ENCODE measurements around the gene FNBP1L. TPM values are rescaled to one million over a fixed set of nuclear protein-coding genes. Genes with fewer than 3 reads are reported as not detected.

Gene FNBP1L
- total RNA-seq, 1 experiment from 2014 or later: 21.4 TPM

DNA sequence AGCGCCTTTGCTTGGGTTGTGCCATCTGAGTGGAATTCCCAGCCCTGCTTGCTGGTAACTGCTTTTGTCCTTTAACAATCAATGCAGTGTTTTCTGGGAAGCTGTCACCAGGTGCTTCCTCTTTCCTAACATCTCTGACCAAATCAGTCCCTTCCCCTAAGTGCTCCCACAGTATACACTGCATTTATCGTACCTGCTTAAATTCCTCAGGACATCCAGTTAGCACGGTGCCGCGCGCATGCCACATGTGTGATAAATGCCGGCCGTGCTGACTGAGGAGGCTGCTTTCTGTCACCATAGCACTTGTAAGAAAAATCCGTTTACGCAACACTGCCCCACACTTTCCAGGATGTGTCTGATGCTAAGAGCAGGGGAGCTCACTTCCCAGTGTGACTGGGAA lies 118.3 kb downstream of the FNBP1L start:
- Histone ChIP-seq H3K4me1 (replicated peaks) (peaks cover 10% of the 10 kb centered on the region), H3K9me3 (replicated peaks) (no peaks in the 10 kb centered on the region), H3K27ac (no peak overlapping the region), H3K36me3 (peaks cover 94% of the 10 kb centered on the region), H3K27me3 (replicated peaks) (no peaks in the 10 kb centered on the region), H3K4me3 (no peak overlapping the region)
- no peak for DNase-seq (ENCODE audit: low read depth in 1 of 2, low spot score in 2 of 2)

DNA sequence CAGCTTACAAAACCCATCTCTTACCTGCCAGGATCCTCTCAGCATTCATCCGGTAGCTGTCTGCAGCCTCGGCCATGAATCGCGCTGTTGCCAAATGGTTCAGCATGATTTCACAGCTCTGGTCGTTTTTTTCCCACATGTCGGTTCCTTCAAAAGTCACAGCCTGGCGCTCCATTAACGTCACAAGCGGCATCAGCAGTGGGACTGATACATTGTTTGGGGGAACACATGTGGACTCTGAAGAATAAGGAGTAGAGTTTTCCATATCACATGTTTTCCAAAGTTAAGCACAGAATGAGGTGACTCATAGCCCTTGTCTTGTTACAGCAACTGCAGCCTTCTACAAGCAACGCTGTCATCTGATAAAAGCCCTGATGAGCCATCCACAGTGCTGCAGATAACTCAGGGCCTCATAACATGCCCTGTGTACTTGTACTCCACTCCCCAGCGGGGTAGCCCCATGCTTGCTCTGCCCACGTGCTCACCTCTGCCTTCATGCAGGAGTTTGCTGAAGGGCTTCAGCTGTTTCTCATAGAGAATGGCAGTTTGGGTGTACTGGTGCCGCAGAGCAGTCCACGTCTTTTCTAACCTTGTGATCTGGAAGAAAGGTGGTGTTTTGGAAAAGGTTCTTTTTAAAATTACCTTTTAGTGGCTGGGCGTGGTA lies 119.5 kb downstream of the FNBP1L start:
- Histone ChIP-seq H3K4me3 (no peak overlapping the region), H3K9me3 (replicated peaks) (no peaks in the 10 kb centered on the region), H3K36me3 (peaks cover 95% of the 10 kb centered on the region), H3K4me1 (replicated peaks) (peaks cover 10% of the 10 kb centered on the region), H3K27ac (no peak overlapping the region), H3K27me3 (replicated peaks) (no peaks in the 10 kb centered on the region)
- peak in 1 of 2 experiments; percentile 16 for DNase-seq (ENCODE audit: low read depth in 1 of 2, low spot score in 2 of 2)

DNA sequence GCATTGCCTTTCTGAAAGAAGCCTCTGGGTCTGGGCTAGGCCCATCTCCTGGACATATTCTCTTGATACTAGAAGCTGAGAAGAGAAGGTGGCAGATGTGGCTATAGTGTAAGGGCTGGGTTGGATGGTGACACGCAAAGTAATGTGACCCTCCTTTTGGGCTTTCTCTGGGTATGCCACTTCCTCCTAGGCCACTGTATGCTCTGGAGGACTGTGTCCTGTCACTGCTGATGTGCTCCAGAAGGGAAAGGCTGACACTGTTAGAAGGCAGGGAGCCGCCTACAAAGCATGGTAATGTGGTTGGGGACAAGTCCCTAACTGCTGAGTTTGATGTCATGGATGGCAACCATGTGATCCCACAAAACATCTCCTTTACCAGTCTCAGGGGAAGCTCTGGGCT lies 121.6 kb downstream of the FNBP1L start:
- no peak for DNase-seq (ENCODE audit: low read depth in 1 of 2, low spot score in 2 of 2)
- Histone ChIP-seq H3K27ac (no peak overlapping the region), H3K36me3 (peaks cover 98% of the 10 kb centered on the region), H3K4me3 (no peak overlapping the region), H3K9me3 (replicated peaks) (no peaks in the 10 kb centered on the region), H3K27me3 (replicated peaks) (no peaks in the 10 kb centered on the region), H3K4me1 (replicated peaks) (peaks cover 10% of the 10 kb centered on the region)

DNA sequence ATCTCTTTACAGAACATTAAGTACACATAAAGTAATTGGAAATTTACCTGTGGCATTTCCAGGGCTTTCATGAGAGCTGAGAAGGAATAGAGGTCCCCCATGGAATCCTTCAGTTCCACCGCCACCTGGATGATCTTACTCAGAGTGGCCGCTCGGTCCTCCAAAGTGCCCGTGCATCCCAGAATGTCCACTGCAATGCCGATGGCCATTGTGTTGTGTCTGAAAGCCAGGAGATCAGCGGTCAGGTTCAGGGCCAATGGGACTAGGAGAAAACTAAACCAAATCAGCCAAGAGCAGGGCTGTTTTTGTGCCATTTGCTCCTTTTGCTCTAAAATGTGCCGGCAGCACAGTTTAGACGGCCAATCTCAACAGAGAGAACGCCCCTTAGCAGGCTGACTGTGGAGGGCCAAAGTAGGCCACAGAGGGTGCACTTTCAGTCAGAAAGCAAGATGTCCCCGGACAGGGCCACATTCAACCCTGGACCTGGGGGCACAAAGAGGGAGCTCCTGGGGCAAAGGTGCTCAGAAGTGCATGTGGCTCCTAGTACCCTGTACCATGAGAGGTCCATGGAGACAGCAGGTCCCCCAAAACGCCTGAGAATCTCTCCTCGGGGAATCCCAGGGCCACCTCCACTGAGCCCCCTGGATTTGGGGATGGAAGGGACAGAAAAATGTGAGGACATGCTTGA lies 123.8 kb downstream of the FNBP1L start:
- Histone ChIP-seq H3K9me3 (replicated peaks) (no peaks in the 10 kb centered on the region), H3K27ac (no peak overlapping the region), H3K4me3 (no peak overlapping the region), H3K27me3 (replicated peaks) (no peaks in the 10 kb centered on the region), H3K36me3 (peaks cover 98% of the 10 kb centered on the region), H3K4me1 (replicated peaks) (peaks cover 10% of the 10 kb centered on the region)
- no peak for DNase-seq (ENCODE audit: low read depth in 1 of 2, low spot score in 2 of 2)

DNA sequence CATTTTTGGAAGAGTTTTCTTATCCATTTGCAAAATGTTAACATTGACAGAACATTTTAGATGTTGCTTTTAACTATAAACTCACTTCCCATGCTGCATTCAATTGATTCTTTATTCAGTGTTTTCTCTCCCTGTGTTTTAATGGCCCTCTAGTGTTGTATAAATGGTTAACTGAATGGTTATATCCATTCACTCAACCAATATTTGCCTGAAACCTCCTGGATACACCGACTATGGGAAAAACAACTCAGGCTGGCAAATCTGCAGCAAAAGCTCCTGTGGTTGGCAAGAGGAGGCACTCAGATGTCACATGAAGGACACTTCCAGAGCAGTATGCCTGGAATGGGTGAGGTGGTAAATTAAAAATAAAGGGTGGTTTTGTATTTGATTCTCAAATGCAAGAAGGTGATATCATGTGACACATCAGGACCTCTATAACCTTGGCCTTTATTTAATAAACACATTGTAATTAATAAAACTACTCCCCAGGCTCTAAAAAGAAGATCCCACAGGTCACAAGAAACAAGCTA lies 126.1 kb downstream of the FNBP1L start:
- Histone ChIP-seq H3K27ac (no peak overlapping the region), H3K4me3 (no peak overlapping the region), H3K9me3 (replicated peaks) (no peaks in the 10 kb centered on the region), H3K36me3 (peaks cover 98% of the 10 kb centered on the region), H3K4me1 (replicated peaks) (peaks cover 7% of the 10 kb centered on the region), H3K27me3 (replicated peaks) (no peaks in the 10 kb centered on the region)
- no peak for DNase-seq (ENCODE audit: low read depth in 1 of 2, low spot score in 2 of 2)

DNA sequence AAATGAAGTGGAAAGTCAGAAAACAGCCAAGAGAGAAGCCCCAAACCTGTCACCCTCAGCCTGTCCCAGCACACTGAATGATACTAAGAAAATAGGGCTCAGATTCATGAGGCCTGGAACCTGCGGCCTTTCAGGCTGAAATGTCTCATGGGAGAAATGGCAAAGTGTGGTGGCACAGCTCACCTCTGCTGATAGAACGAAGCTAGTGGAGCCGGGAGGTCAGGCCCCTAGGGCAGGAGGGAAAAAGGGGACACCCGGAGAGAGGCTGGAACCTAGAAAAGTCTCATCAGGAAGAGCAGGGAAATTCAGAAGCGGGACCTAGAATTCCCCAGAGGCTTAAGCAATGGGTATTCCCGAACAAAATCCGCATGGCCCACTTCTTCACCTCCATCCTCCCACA lies 126.6 kb downstream of the FNBP1L start:
- Histone ChIP-seq H3K36me3 (peaks cover 98% of the 10 kb centered on the region), H3K9me3 (replicated peaks) (no peaks in the 10 kb centered on the region), H3K4me1 (replicated peaks) (peaks cover 12% of the 10 kb centered on the region), H3K27ac (no peak overlapping the region), H3K27me3 (replicated peaks) (no peaks in the 10 kb centered on the region), H3K4me3 (no peak overlapping the region)
- no peak for DNase-seq (ENCODE audit: low read depth in 1 of 2, low spot score in 2 of 2)

DNA sequence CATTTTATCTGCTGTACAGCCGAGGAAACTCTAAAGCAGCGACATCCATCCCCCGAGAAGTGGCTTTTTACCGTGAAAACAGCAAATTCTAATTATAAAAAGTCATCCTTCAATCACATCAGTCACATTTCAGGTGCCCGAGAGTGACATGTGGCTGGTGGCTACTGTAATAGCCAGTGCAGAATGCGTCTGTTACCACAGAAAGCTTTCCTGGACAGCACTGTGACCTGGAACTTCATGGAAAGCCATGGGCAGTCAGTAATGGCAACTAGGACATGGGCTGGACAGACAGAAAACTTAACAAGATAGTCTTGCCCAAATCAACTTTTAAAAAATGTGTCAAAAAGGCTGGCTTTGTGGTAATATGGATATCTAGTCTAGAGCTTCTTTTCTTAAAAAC lies 127.1 kb downstream of the FNBP1L start:
- Histone ChIP-seq H3K27ac (no peak overlapping the region), H3K36me3 (peaks cover 96% of the 10 kb centered on the region), H3K27me3 (replicated peaks) (no peaks in the 10 kb centered on the region), H3K9me3 (replicated peaks) (no peaks in the 10 kb centered on the region), H3K4me1 (replicated peaks) (peaks cover 17% of the 10 kb centered on the region), H3K4me3 (no peak overlapping the region)
- DNase-seq (ENCODE audit: low read depth in 1 of 2, low spot score in 2 of 2): no peak

DNA sequence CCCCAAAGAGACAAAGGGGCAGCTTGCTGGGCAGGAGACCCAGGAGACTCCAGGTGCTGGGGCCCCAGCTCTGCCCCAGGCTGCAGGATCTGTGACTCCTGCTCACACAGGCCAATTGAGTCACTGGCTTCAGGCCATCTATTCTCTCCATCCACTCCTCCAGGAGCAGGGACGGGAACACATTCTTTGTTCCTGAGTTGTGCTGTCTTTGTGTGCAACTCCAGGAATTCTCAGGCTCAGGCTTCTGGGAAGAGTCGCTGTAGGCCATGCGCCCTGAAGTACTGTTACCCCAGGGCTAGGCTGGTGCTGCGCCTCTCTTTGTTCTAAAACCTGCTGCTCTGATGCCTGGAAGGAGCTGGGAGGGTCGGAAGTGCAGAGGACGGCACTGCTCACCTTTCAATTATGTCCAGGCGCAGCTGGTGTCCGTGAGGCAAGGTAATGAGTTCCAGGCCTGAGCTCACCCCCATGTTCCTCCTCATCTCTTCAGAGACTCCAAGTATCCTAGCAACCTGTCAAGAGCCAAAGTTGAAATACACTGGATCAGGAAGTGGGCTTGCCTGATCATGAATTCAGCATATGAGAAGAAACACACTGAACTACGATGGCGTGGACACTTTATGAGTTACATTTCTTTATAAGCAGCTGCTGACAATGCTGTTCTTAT lies 127.8 kb downstream of the FNBP1L start:
- Histone ChIP-seq H3K9me3 (replicated peaks) (no peaks in the 10 kb centered on the region), H3K36me3 (peaks cover 92% of the 10 kb centered on the region), H3K4me1 (replicated peaks) (peaks cover 25% of the 10 kb centered on the region), H3K27me3 (replicated peaks) (no peaks in the 10 kb centered on the region), H3K4me3 (no peak overlapping the region), H3K27ac (no peak overlapping the region)
- DNase-seq (ENCODE audit: low read depth in 1 of 2, low spot score in 2 of 2): no peak

DNA sequence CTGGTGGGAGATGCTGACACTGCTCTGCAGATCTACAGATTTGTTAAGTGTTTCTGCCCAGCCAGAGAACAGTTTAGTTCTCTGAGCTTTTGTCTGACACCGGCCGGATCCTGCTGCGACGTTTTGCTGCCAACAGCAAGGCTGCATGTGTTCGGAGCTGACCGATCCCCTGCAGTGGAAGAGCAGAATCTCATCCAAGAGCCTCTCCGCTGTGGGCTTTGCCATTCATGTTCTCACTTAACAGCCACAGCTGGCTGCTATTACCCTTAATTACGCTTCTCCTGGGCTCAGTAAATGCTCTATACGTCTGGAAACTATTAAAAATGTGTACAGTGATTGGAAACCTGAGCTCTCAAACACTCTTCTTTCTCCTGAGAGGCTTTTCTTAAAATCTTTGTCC lies 128.4 kb downstream of the FNBP1L start:
- H3K27me3 ChIP-seq (replicated peaks): no peaks in the 10 kb centered on the region
- H3K4me3 ChIP-seq: no peak overlapping the region
- peaks cover 92% of the 10 kb centered on the region for H3K36me3 ChIP-seq
- peaks cover 31% of the 10 kb centered on the region for H3K4me1 ChIP-seq (replicated peaks)
- H3K9me3 ChIP-seq (replicated peaks): no peaks in the 10 kb centered on the region
- no peak overlapping the region for H3K27ac ChIP-seq
- no peak for DNase-seq (ENCODE audit: low read depth in 1 of 2, low spot score in 2 of 2)

DNA sequence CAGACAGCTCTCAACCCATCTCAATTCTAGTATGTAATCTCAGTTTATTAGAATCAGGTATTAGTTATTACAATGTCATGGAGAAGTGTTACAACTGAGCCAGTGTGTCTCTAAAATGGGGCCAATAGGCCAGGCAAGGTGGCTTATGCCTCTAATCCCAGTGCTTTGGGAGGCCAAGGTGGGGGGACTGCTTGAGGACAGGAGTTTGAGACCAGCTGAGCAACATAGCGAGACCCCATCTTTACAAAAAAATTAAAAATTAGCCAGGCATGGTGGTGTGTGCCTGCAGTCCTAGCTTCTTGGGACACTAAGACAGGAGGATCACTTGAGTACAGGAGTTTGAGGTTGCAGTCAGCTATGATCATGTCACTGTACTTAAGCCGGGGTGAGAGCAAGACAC lies 128.8 kb downstream of the FNBP1L start:
- Histone ChIP-seq H3K9me3 (replicated peaks) (no peaks in the 10 kb centered on the region), H3K27ac (no peak overlapping the region), H3K4me3 (no peak overlapping the region), H3K27me3 (replicated peaks) (no peaks in the 10 kb centered on the region), H3K36me3 (peaks cover 92% of the 10 kb centered on the region), H3K4me1 (replicated peaks) (peaks cover 32% of the 10 kb centered on the region)
- no peak for DNase-seq (ENCODE audit: low read depth in 1 of 2, low spot score in 2 of 2)

DNA sequence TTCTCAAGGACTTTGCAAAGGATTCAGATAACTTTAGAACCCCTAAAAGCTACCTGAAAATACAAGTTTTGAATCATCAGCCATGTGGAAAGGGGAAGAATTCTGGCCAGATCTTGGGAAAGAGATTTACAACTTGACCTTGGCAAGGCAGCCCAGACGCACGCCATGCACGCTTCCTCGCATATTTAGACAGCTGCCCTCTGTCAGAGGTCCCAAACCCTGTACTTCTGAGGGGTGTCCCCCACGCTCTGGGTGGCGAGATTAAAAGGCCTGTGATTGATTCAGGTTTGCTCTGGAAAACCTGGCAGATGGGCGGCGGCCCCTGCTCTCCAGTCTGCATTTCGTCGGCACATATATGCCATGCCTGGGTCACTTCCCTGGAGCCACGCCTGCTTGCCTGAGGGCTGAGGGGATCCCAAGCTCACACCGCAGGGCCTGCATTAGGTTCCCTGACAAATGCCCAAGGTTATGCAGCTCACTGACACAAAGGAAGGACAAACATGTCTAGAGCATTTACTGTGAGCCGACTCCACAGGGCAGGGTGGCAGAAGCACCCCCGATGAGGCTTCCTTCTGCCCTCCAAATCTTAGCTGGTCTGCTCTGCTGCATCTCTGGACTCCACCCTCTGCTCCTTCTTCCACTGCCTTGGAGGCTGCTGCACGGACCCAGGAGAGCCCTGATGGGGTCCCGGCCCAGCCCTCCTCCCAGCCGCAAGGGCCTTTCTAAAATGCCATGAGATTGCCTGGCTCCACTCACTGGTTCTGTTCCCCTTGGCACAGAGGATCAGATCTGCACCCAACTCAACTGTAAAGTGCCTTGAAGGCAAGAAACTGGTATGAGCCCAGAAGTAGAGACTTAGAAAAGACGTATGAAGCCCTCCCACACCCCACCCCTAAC lies 129.9 kb downstream of the FNBP1L start:
- peaks cover 32% of the 10 kb centered on the region for H3K4me1 ChIP-seq (replicated peaks)
- no peaks in the 10 kb centered on the region for H3K9me3 ChIP-seq (replicated peaks)
- DNase-seq (ENCODE audit: low read depth in 1 of 2, low spot score in 2 of 2): no peak
- H3K27ac ChIP-seq: no peak overlapping the region
- no peaks in the 10 kb centered on the region for H3K27me3 ChIP-seq (replicated peaks)
- peaks cover 92% of the 10 kb centered on the region for H3K36me3 ChIP-seq
- no peak overlapping the region for H3K4me3 ChIP-seq

DNA sequence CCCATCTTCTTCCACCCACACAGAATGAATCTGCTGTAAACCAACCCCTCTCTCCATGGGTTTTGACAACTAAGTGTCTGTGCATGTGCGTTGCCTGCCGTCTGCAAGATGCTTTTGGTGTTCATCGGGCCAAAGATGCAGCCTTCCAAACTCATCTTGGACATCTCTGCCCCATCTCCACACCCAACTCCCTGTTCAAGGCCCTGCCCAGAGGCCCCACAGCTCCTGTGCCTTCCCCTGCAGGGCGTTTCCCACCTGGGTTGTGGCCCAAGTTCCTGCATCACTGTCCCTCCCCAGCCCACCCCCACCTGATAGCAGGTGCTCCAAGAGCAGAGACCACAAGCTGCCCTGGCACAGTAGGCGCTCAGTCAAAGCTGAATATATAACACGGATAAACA lies 130.5 kb downstream of the FNBP1L start:
- Histone ChIP-seq H3K36me3 (peaks cover 93% of the 10 kb centered on the region), H3K9me3 (replicated peaks) (no peaks in the 10 kb centered on the region), H3K4me3 (no peak overlapping the region), H3K27me3 (replicated peaks) (no peaks in the 10 kb centered on the region), H3K27ac (no peak overlapping the region), H3K4me1 (replicated peaks) (peaks cover 32% of the 10 kb centered on the region)
- DNase-seq (ENCODE audit: low read depth in 1 of 2, low spot score in 2 of 2): no peak

All from SJSA1 (cell line).